Astrocyte (in vitro differentiated cells and primary cell): ENCODE measurements around the gene NUP210. TPM values are rescaled to one million over a fixed set of nuclear protein-coding genes. Genes with fewer than 3 reads are reported as not detected.

Experiments used
- DNase-seq: peaks from one replicate; pipeline ENCODE4 v3.0.0-alpha.2; 2010; ENCODE audit warnings: low read depth
- FAIRE-seq: peaks from 2 replicates; lab custom pipeline; 2011; peaks lifted over from hg19 to GRCh38; lab: Jason Lieb, UNC
- H2AFZ ChIP-seq: 2 replicates; pipeline ENCODE4 v1.6.0; 2012; ENCODE audit warnings: low read depth, low read length, inconsistent platforms
- H3K27ac ChIP-seq: 2 replicates; pipeline ENCODE4 v1.5.1; 2011; ENCODE audit warnings: low read depth, low read length, inconsistent platforms
- H3K27me3 ChIP-seq: 2 replicates; pipeline ENCODE4 v1.6.0; 2011; ENCODE audit warnings: low read length, inconsistent platforms; ENCODE audit not compliant: insufficient read depth
- H3K36me3 ChIP-seq: 2 replicates; pipeline ENCODE4 v1.5.1; 2011; ENCODE audit warnings: low read length, inconsistent platforms; ENCODE audit not compliant: insufficient read depth
- H3K4me1 ChIP-seq: 2 replicates; pipeline ENCODE4 v1.5.1; 2011; ENCODE audit warnings: low read length, inconsistent platforms; ENCODE audit not compliant: insufficient read depth
- H3K4me2 ChIP-seq: 2 replicates; pipeline ENCODE4 v1.6.0; 2012; ENCODE audit warnings: low read length, inconsistent platforms
- H3K4me3 ChIP-seq: 2 replicates; pipeline ENCODE4 v1.5.1; 2011; ENCODE audit warnings: low read depth, mild to moderate bottlenecking, low read length, inconsistent platforms; ENCODE audit not compliant: insufficient read depth
- H3K79me2 ChIP-seq: 2 replicates; pipeline ENCODE4 v1.6.0; 2012; ENCODE audit warnings: mild to moderate bottlenecking, low read length, inconsistent platforms; ENCODE audit not compliant: insufficient read depth
- H3K9ac ChIP-seq: 2 replicates; pipeline ENCODE4 v1.6.0; 2012; ENCODE audit warnings: mild to moderate bottlenecking, low read length, inconsistent platforms
- H3K9me3 ChIP-seq: 2 replicates; pipeline ENCODE4 v1.5.1; 2012; ENCODE audit warnings: low read depth, mild to moderate bottlenecking, low read length, inconsistent platforms; ENCODE audit not compliant: insufficient read depth
- H4K20me1 ChIP-seq: 2 replicates; pipeline ENCODE4 v1.6.0; 2012; ENCODE audit warnings: low read length, inconsistent platforms; ENCODE audit not compliant: insufficient read depth
- H3K27ac Mint-ChIP-seq: one replicate; pipeline ENCODE4 v1.8.0; 2021; ENCODE audit warnings: mild to moderate bottlenecking, mixed read lengths; ENCODE audit not compliant: unreplicated experiment
- H3K27me3 Mint-ChIP-seq: one replicate; pipeline ENCODE4 v1.8.0; 2021; ENCODE audit warnings: low read depth, mixed read lengths; ENCODE audit not compliant: unreplicated experiment
- H3K36me3 Mint-ChIP-seq: one replicate; pipeline ENCODE4 v1.8.0; 2021; ENCODE audit warnings: low read depth, mixed read lengths; ENCODE audit not compliant: unreplicated experiment
- H3K4me1 Mint-ChIP-seq: one replicate; pipeline ENCODE4 v1.8.0; 2021; ENCODE audit warnings: low read depth, mixed read lengths; ENCODE audit not compliant: unreplicated experiment
- H3K4me3 Mint-ChIP-seq: one replicate; pipeline ENCODE4 v1.8.0; 2021; ENCODE audit warnings: mild to moderate bottlenecking, moderate library complexity, mixed read lengths; ENCODE audit not compliant: unreplicated experiment
- H3K9me3 Mint-ChIP-seq: one replicate; pipeline ENCODE4 v1.8.0; 2021; ENCODE audit warnings: mild to moderate bottlenecking, mixed read lengths; ENCODE audit not compliant: unreplicated experiment
- EZH2 ChIP-seq: IDR thresholded peaks from 2 replicates; pipeline ENCODE4 v1.6.1; 2012; ENCODE audit warnings: mild to moderate bottlenecking, low read length, inconsistent platforms; ENCODE audit not compliant: insufficient read depth
- total RNA-seq: library from RNA; stranded (reverse); gene quantifications from 2 replicates; pipeline ENCODE4 v1.2.1, GENCODE V29; 2021
- TF ChIP-seq, protein P1 (sequence below): IDR thresholded peaks from 2 replicates; pipeline ENCODE4 v1.5.1; 2011; ENCODE audit warnings: low read depth, mild to moderate bottlenecking, inconsistent platforms, low read length, moderate library complexity; ENCODE audit not compliant: insufficient read depth

Gene NUP210
- total RNA-seq, 1 donor from 2014 or later = 1.2 TPM

DNA sequence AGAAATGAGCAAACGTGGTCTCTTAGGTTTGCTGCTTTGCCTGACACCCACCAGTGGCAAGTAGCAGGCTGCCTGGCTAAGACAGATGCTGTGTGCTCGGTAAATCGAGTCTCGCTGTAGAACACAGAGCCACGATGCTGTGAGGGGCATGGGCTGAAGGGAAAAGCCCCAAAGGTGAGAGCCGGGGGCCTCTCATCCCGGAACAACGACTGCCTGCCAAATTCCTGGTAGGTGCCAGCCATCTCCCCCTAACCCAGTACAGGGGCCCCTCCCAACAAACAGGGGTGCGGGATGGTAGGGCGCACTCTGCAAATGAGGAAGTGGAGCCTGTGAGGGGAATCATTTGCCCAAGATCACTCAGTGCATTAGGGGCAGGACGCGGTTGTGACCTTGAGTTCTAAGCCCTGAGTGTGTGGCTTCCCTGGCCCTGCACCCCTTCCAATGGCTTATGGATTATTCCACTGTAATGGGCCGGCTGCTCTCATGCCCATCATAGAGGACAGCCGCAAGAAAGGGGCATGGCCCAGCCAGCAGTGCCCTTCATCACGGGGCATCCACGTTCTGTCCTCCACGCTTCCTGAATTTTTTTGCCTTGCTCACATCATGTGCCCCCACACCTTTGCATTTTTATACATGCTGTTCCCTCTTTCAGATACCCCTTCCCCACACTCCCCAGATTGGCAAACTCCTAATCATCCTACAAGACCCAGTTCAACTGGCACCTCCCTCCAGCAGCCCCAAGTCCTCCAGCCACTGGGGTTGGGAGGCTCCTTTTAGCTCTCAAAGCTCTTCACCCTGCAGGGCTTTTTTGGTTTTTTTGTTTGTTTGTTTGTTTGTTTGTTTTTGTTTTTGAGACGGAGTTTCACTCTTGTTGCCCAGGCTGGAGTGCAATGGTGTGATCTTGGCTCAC, 125.4 kb downstream of the NUP210 start:
- Histone ChIP-seq H3K27ac (no peak overlapping the region), H4K20me1 (no peaks in the 10 kb centered on the region), H3K36me3 (no peaks in the 10 kb centered on the region), H3K27me3 (peaks cover 5% of the 10 kb centered on the region), H3K79me2 (no peaks in the 10 kb centered on the region), H3K4me3 (no peak overlapping the region), H3K9me3 (no peaks in the 10 kb centered on the region), H3K9ac (no peak overlapping the region), H3K4me1 (no peaks in the 10 kb centered on the region), H2AFZ (no peak overlapping the region), H3K4me2 (no peak overlapping the region)
- no peak for FAIRE-seq
- no peak overlapping the region for H3K27ac Mint-ChIP-seq
- H3K9me3 Mint-ChIP-seq = no peaks in the 10 kb centered on the region
- peaks cover 1% of the 10 kb centered on the region for H3K4me1 Mint-ChIP-seq
- no peak overlapping the region for H3K4me3 Mint-ChIP-seq
- TF ChIP-seq, protein P1, sequence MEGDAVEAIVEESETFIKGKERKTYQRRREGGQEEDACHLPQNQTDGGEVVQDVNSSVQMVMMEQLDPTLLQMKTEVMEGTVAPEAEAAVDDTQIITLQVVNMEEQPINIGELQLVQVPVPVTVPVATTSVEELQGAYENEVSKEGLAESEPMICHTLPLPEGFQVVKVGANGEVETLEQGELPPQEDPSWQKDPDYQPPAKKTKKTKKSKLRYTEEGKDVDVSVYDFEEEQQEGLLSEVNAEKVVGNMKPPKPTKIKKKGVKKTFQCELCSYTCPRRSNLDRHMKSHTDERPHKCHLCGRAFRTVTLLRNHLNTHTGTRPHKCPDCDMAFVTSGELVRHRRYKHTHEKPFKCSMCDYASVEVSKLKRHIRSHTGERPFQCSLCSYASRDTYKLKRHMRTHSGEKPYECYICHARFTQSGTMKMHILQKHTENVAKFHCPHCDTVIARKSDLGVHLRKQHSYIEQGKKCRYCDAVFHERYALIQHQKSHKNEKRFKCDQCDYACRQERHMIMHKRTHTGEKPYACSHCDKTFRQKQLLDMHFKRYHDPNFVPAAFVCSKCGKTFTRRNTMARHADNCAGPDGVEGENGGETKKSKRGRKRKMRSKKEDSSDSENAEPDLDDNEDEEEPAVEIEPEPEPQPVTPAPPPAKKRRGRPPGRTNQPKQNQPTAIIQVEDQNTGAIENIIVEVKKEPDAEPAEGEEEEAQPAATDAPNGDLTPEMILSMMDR = no peak
- no peaks in the 10 kb centered on the region for H3K36me3 Mint-ChIP-seq
- DNase-seq = no peak
- peaks cover 19% of the 10 kb centered on the region for H3K27me3 Mint-ChIP-seq

DNA sequence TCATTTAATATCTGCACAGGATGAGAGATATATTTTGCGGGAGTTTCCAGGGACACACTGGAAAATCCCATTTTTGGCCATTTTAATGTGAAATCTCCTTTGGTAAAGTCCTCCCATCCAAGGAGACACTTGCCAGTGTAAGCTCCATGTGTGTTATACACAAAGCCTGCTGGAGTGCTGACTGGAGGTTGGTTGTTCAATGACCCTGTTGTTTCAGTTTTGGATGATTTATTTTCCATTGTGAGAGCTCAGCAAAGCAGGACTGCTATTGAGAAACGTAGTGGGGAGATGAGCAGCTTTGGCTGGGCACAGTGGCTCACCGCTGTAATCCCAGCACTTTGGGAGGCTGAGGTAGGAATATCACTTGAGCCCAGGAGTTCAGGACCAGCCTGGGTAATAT, 127.7 kb downstream of the NUP210 start:
- Mint-ChIP-seq H3K9me3 (no peaks in the 10 kb centered on the region), H3K36me3 (no peaks in the 10 kb centered on the region), H3K27me3 (peaks cover 19% of the 10 kb centered on the region), H3K4me3 (no peak overlapping the region), H3K27ac (no peak overlapping the region), H3K4me1 (peaks cover 1% of the 10 kb centered on the region)
- no peak overlapping the region for H3K9ac ChIP-seq
- no peaks in the 10 kb centered on the region for H3K4me1 ChIP-seq
- no peaks in the 10 kb centered on the region for H4K20me1 ChIP-seq
- TF ChIP-seq EZH2 = no peak
- TF ChIP-seq, protein P1 = no peak
- H3K9me3 ChIP-seq = no peaks in the 10 kb centered on the region
- H3K27ac ChIP-seq = no peak overlapping the region
- peaks cover 5% of the 10 kb centered on the region for H3K27me3 ChIP-seq
- no peak overlapping the region for H3K4me2 ChIP-seq
- H3K79me2 ChIP-seq = no peaks in the 10 kb centered on the region
- DNase-seq (no peak), FAIRE-seq (no peak)
- H3K36me3 ChIP-seq = no peaks in the 10 kb centered on the region
- H2AFZ ChIP-seq = no peak overlapping the region
- no peak overlapping the region for H3K4me3 ChIP-seq

DNA sequence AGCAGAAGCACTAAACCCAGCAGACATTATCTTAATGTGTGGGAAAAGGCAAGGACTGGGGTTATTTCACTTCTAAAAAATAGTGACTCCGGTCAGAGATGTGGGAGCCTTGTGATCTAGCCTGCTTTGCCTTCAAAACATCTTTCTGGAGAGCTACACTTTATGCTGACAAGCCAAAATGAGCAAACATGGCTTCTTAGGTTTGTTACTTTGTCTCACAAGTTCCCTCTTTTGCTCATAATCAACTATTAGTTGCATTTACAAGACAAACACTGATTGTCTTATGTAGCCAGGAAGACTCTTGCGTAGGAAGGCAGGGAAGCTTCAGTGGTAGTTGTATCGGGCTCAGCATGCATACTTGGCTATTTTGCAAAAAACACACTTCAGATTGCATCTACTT, 129.2 kb downstream of the NUP210 start:
- H3K9me3 Mint-ChIP-seq = peaks cover 4% of the 10 kb centered on the region
- H3K4me1 ChIP-seq = no peaks in the 10 kb centered on the region

More for the DNA sequence above, 129.2 kb downstream of the NUP210 start:
- no peaks in the 10 kb centered on the region for H3K36me3 ChIP-seq
- no peak overlapping the region for H3K4me3 ChIP-seq
- H3K9ac ChIP-seq = no peak overlapping the region
- Mint-ChIP-seq H3K4me3 (no peak overlapping the region), H3K27me3 (peaks cover 22% of the 10 kb centered on the region), H3K36me3 (no peaks in the 10 kb centered on the region), H3K27ac (no peak overlapping the region), H3K4me1 (no peaks in the 10 kb centered on the region)
- H3K27ac ChIP-seq = no peak overlapping the region
- H2AFZ ChIP-seq = no peak overlapping the region
- no peak for TF ChIP-seq EZH2
- TF ChIP-seq, protein P1 = no peak
- H3K9me3 ChIP-seq = peaks cover 3% of the 10 kb centered on the region
- peaks cover 6% of the 10 kb centered on the region for H3K27me3 ChIP-seq
- no peak overlapping the region for H3K4me2 ChIP-seq
- FAIRE-seq (no peak), DNase-seq (no peak)
- H4K20me1 ChIP-seq = no peaks in the 10 kb centered on the region
- no peaks in the 10 kb centered on the region for H3K79me2 ChIP-seq
